ENCODE measurements around the gene PKP1.

The PKP1 gene

GRCh38 chr1:201266276-201266675, 17.0 kb upstream of the PKP1 start:
- TF ChIP-seq CTCF (IDR thresholded peaks at IDR 0.05; ENCODE audit: control insufficient read depth, extremely low read depth, insufficient read depth): no peak
- no peak for DNase-seq (ENCODE audit: low read depth)
- H3K4me3 ChIP-seq (ENCODE audit: low read depth, low read length): no peak overlapping the region

DNA sequence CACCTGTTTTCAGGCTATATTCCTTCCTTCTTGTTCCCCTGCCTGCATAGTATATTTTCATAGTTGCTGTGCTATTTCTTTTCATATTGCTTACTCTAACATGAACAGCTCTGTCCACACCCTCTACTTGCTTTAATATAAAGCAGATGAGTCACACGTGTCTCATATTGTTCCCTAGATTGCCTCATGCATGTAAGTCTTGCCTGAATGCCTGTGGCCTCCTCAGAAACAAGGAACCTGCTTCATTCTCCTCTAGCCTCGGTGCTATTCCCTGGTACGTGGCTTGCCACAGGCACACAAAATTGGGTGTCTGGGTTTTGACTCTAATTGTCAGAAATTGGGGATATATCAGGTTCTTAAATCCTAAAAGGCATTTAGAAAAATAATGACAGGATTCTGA, 16.5 kb upstream of the PKP1 start:
- peak; percentile 75 for DNase-seq (ENCODE audit: low read depth)
- no peak for TF ChIP-seq CTCF (IDR thresholded peaks at IDR 0.05; ENCODE audit: control insufficient read depth, extremely low read depth, insufficient read depth)
- no peak overlapping the region for H3K4me3 ChIP-seq (ENCODE audit: low read depth, low read length)

DNA sequence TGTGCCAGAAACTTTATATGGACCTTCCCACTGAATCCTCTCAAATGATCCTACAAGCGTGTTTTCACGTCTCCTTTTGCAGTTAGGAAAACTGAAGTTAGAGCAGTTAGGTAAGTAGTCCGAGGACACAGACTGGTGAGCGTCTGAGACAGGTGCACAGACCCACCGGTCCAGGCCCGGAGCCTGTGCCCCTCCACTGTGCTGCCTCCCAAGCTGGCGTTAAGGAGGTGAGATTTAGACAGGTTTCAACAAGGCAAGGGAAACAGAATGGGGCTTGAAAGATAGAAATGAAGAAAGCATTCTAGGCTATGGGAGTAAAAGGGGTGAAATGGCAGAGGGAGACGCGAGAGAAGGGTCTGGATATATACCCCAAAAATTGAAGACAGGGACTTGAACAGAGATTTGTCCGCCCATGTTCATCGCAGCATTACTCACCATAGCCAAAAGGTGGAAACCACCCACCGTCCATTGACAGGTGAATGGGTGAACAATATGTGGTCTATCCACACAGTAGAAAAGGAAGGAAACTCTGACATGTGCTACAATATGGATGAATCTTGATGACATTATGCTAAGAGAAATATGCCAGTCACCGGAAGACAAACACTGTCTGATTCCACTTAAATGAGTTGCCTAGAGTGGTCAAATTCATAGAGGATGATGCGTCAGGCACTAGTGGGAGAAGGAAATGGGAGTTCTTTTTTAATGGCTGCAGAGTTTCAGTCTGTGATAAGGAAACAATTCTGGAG, 15.7 kb upstream of the PKP1 start:
- no peak for TF ChIP-seq CTCF (IDR thresholded peaks at IDR 0.05; ENCODE audit: control insufficient read depth, extremely low read depth, insufficient read depth)

DNA sequence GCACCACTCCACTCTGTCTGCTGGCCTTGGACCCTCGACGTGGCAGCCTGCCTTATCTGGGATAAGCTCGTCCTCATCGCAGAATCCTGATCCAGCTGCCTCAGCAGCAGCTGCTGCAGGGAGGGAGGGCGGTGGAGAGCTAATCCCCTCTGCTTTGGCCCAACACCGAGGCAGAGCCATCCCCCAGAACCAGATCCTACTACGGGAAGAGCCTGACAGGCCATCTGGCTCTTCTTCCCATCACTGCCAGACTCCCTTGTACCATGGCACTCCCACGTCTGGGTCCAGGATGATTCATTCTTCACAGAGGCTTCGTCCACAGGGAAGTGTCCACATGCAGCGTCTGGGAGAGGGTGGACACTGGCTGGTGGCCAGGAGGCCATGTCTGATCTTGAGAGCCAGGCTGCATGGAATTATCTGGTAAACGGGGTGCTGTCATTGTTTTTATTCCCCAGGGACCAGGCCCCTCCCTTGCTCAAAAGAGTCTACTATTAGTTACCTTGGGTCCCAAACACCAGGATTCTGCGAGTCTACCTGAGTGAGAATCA, 14.6 kb upstream of the PKP1 start:
- no peak for DNase-seq (ENCODE audit: low read depth)
- no peak overlapping the region for H3K4me3 ChIP-seq (ENCODE audit: low read depth, low read length)
- TF ChIP-seq CTCF (IDR thresholded peaks at IDR 0.05; ENCODE audit: control insufficient read depth, extremely low read depth, insufficient read depth): no peak

More for the DNA sequence above, 15.7 kb upstream of the PKP1 start:
- no peak overlapping the region for H3K4me3 ChIP-seq (ENCODE audit: low read depth, low read length)
- DNase-seq (ENCODE audit: low read depth): no peak

DNA sequence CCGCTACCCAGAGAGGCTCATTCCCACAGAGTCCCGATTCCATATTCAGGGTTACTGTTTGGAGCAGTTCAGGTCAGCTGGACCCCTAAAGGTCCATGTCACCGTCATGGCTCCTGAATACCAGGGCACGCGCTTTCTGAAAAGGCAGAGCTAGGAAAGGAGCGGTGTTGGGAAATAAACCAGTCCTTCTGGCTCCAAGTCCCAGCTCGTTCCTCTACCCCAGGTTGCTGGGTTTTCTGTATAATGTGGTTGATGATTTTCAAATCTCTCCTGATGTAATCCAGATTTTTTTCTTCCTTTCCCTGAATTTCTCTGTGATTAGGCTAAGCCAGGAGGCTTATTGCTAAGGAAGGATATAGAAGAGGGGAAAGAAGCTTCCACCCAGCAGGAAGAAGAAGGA, 14.0 kb upstream of the PKP1 start:
- no peak for DNase-seq (ENCODE audit: low read depth)
- no peak for TF ChIP-seq CTCF (IDR thresholded peaks at IDR 0.05; ENCODE audit: control insufficient read depth, extremely low read depth, insufficient read depth)
- H3K4me3 ChIP-seq (ENCODE audit: low read depth, low read length): no peak overlapping the region

GRCh38 chr1:201269900-201270410, 13.4 kb upstream of the PKP1 start:
- H3K4me3 ChIP-seq (ENCODE audit: low read depth, low read length): no peak overlapping the region
- no peak for TF ChIP-seq CTCF (IDR thresholded peaks at IDR 0.05; ENCODE audit: control insufficient read depth, extremely low read depth, insufficient read depth)
- DNase-seq (ENCODE audit: low read depth): no peak

Measured in LNCaP clone FGC (cell line).